Loucy (cell line): ENCODE results near the gene CACNA1C.

ENCODE experiments used
- CTCF ChIP-seq: fragments of 200-600 bp; sonication (generic); conservative IDR thresholded peaks from 2 replicates; pipeline ENCODE4 v1.5.1; 2014; ENCODE audit warnings: mild to moderate bottlenecking, antibody characterized with exemption, low read length
- EZH2phosphoT487 ChIP-seq: fragments of 200-600 bp; IDR thresholded peaks from 2 replicates; pipeline ENCODE4 v1.6.1; 2018; ENCODE audit warnings: antibody characterized with exemption, mild to moderate bottlenecking, moderate library complexity, borderline replicate concordance

- TF ChIP-seq CTCF = no peak
- no peak for TF ChIP-seq EZH2phosphoT487
Observed at GRCh38 chr12:2504577-2504976, 451.8 kb downstream of the CACNA1C start.
